Neural progenitor cell (in vitro differentiated cells): ENCODE measurements around the gene EDEM1.

ENCODE experiments used
- EZH2 ChIP-seq: fragments of 200-600 bp; sonication (generic); IDR thresholded peaks from 2 replicates; pipeline ENCODE4 v1.6.1; 2017; ENCODE audit warnings: antibody characterized with exemption, mild to moderate bottlenecking, moderate library complexity
- TF ChIP-seq, protein P1 (sequence below): fragments of 200-600 bp; sonication (generic); IDR thresholded peaks from 2 replicates; pipeline ENCODE4 v1.5.1; 2017; ENCODE audit warnings: antibody characterized with exemption, mild to moderate bottlenecking

DNA sequence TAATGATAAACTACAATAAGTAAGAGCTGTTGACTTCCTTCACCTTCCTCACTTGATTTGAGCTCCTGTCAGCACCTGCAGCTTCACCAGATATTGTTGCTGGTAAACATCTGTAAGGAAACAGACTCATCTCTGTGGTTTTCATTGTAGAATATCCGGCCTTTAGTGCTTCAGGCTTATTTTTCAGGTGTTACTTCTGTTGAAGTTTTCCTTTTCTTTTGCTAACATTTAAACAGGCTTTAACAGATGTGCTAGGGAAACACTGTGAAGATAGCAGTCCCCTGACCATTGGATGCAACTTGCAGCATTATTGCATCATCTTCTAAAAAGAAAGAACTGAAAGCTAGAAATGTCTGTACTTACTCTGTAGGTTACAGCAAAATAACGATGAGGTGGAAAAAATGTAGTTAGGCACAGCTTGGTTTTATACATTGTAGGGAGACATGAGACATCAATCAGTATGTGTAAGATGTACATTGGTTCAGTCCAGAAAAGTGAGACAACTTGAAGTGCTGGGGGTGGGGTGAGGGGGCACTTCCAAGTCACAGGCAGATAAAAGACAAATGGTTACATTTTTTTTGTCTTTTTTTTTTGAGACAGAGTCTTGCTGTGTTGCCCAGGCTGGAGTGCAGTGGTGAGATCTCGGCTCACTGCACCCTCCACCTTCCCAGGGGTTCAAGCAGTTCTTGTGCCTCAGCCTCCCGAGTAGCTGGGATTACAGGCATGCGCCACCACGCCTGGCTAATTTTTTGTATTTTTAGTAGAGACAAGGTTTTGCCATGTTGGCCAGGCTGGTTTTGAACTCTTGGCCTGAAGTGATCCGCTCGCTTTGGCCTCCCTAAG, 10.2 kb downstream of the EDEM1 start:
- TF ChIP-seq, protein P1, sequence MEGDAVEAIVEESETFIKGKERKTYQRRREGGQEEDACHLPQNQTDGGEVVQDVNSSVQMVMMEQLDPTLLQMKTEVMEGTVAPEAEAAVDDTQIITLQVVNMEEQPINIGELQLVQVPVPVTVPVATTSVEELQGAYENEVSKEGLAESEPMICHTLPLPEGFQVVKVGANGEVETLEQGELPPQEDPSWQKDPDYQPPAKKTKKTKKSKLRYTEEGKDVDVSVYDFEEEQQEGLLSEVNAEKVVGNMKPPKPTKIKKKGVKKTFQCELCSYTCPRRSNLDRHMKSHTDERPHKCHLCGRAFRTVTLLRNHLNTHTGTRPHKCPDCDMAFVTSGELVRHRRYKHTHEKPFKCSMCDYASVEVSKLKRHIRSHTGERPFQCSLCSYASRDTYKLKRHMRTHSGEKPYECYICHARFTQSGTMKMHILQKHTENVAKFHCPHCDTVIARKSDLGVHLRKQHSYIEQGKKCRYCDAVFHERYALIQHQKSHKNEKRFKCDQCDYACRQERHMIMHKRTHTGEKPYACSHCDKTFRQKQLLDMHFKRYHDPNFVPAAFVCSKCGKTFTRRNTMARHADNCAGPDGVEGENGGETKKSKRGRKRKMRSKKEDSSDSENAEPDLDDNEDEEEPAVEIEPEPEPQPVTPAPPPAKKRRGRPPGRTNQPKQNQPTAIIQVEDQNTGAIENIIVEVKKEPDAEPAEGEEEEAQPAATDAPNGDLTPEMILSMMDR = no peak
- no peak for TF ChIP-seq EZH2
